RWPE2 (cell line): ENCODE results near the gene IL21R.

ENCODE experiments used
- ATAC-seq: fragments of 200-7000 bp; cut with Tn5 transposase; 3 replicates; pipeline ENCODE4 v1.9.1; 2021; ENCODE audit warnings: low read depth
- DNase-seq: peaks from one replicate; pipeline ENCODE4 v3.0.0-alpha.2; 2020; ENCODE audit warnings: low spot score
- H3K27ac ChIP-seq: fragments of 450-650 bp; 2 replicates; pipeline ENCODE4 v1.5.1; 2017; ENCODE audit warnings: mild to moderate bottlenecking; ENCODE audit not compliant: poor library complexity, severe bottlenecking
- H3K27me3 ChIP-seq: fragments of 250-450 bp; sonication (Bioruptor Pico); 2 replicates; pipeline ENCODE4 v1.5.1; 2021; ENCODE audit warnings: mild to moderate bottlenecking, moderate library complexity; ENCODE audit not compliant: insufficient read depth, poor library complexity, severe bottlenecking
- H3K36me3 ChIP-seq: fragments of 250-450 bp; sonication (Bioruptor Pico); 2 replicates; pipeline ENCODE4 v1.5.1; 2020; ENCODE audit warnings: low read depth, mild to moderate bottlenecking, moderate library complexity
- H3K4me1 ChIP-seq: fragments of 250-450 bp; sonication (Bioruptor Pico); 2 replicates; pipeline ENCODE4 v1.5.1; 2021; ENCODE audit warnings: mild to moderate bottlenecking, moderate library complexity; ENCODE audit not compliant: insufficient read depth, poor library complexity, severe bottlenecking
- H3K4me3 ChIP-seq: fragments of 250-450 bp; sonication (Bioruptor Pico); 2 replicates; pipeline ENCODE4 v1.5.1; 2021; ENCODE audit warnings: mild to moderate bottlenecking, moderate library complexity; ENCODE audit not compliant: severe bottlenecking
- H3K9me3 ChIP-seq: fragments of 250-450 bp; sonication (Bioruptor Pico); 2 replicates; pipeline ENCODE4 v1.5.1; 2021; ENCODE audit warnings: mild to moderate bottlenecking, moderate library complexity; ENCODE audit not compliant: severe bottlenecking
- TF ChIP-seq, protein P1 (sequence below): fragments of 450-650 bp; IDR thresholded peaks from one replicate; pipeline ENCODE4 v1.5.1; 2017; ENCODE audit warnings: mild to moderate bottlenecking, moderate library complexity; ENCODE audit not compliant: poor library complexity, severe bottlenecking

Gene IL21R

DNA sequence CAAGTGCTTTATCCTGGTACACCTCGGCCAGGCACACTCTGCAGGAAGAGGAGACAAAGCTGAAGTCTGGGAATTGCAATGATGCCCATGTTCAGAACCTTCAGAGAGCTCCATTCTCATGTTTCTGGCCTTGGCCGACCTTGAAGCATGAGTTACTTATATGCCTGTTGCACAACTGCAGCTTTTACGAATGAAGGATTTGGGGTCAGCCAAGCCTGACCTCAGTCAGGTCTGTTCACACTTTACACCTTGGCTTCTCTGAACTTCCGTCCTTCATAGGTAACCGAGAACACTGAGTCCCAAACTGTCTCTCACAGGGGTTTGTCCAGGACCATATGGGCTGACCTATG lies 81.1 kb downstream of the IL21R start:
- no peak overlapping the region for H3K27ac ChIP-seq
- H3K4me1 ChIP-seq, result no peaks in the 10 kb centered on the region
- DNase-seq (no peak), ATAC-seq (no peak)
- TF ChIP-seq, protein P1, sequence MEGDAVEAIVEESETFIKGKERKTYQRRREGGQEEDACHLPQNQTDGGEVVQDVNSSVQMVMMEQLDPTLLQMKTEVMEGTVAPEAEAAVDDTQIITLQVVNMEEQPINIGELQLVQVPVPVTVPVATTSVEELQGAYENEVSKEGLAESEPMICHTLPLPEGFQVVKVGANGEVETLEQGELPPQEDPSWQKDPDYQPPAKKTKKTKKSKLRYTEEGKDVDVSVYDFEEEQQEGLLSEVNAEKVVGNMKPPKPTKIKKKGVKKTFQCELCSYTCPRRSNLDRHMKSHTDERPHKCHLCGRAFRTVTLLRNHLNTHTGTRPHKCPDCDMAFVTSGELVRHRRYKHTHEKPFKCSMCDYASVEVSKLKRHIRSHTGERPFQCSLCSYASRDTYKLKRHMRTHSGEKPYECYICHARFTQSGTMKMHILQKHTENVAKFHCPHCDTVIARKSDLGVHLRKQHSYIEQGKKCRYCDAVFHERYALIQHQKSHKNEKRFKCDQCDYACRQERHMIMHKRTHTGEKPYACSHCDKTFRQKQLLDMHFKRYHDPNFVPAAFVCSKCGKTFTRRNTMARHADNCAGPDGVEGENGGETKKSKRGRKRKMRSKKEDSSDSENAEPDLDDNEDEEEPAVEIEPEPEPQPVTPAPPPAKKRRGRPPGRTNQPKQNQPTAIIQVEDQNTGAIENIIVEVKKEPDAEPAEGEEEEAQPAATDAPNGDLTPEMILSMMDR, result no peak
- H3K27me3 ChIP-seq, result no peaks in the 10 kb centered on the region
- no peaks in the 10 kb centered on the region for H3K9me3 ChIP-seq
- H3K36me3 ChIP-seq, result peaks cover 80% of the 10 kb centered on the region
- H3K4me3 ChIP-seq, result no peak overlapping the region

DNA sequence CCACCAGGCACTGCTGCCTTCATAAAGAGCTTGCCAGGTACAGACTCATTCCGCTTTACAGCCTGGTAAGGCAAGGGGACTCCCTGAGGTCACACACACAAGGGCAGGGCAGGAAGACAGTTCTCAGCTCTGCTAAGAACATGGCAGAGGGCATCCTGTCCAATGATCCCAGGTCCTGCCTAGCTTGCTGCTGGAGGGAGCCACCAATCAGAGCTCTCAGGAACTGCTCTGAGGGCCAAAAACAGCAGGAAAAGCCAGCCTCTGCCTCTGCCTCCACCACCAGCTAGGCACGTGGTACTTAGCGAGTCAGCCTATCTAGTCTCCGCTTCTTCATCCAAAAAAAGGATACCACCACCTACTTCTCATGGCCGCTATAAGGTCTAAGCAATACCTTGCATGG lies 81.7 kb downstream of the IL21R start:
- no peak for DNase-seq
- ATAC-seq, result no peak
- Histone ChIP-seq H3K36me3 (peaks cover 80% of the 10 kb centered on the region), H3K27ac (no peak overlapping the region), H3K27me3 (no peaks in the 10 kb centered on the region), H3K4me3 (no peak overlapping the region), H3K4me1 (no peaks in the 10 kb centered on the region), H3K9me3 (no peaks in the 10 kb centered on the region)
- TF ChIP-seq, protein P1, result no peak

DNA sequence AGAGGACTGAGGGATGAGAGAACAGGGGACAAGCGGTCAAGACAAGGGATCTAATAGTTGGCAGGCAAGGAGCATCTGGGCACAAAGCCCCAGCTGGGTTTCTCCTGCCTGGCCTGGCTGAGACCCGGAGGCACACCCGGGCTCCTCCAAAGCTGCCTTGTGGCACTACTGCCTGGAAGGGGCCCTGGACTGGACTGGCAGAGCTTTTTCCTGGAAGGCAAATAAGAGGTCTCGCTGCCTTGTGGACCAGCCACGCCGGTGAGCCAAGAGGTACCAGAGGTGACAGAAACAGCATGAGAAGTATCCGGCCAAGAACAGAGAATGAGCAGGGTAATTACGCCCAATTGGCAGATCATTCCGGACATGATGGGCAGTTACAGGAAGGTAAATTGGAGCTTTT lies 83.2 kb downstream of the IL21R start:
- DNase-seq, result no peak
- Histone ChIP-seq H3K9me3 (no peaks in the 10 kb centered on the region), H3K27me3 (no peaks in the 10 kb centered on the region), H3K36me3 (peaks cover 80% of the 10 kb centered on the region), H3K4me3 (no peak overlapping the region), H3K4me1 (no peaks in the 10 kb centered on the region), H3K27ac (no peak overlapping the region)
- ATAC-seq, result no peak
- TF ChIP-seq, protein P1, result no peak

DNA sequence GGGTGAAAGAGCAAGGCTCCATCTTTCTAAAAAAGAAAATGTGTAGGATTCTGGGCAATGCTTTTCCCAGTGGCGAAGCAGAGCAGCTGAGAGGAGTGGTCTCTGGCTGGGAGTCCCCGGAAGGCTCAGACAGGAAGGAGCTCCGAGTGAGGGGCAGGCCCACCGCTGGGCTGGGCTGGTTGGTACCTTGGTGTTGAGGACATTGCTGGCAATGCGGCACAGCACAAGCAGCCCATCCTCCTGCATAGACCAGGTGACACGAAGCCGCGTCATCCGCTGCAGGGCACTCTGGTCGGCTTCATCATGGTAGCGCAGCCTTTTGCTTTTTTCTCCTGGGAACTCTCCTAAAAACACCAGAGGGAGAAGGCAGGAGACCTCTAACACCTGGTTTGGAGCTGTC lies 83.8 kb downstream of the IL21R start:
- TF ChIP-seq, protein P1, result no peak
- no peak for DNase-seq
- Histone ChIP-seq H3K4me1 (no peaks in the 10 kb centered on the region), H3K27me3 (no peaks in the 10 kb centered on the region), H3K27ac (no peak overlapping the region), H3K36me3 (peaks cover 83% of the 10 kb centered on the region), H3K4me3 (no peak overlapping the region), H3K9me3 (no peaks in the 10 kb centered on the region)
- no peak for ATAC-seq

DNA sequence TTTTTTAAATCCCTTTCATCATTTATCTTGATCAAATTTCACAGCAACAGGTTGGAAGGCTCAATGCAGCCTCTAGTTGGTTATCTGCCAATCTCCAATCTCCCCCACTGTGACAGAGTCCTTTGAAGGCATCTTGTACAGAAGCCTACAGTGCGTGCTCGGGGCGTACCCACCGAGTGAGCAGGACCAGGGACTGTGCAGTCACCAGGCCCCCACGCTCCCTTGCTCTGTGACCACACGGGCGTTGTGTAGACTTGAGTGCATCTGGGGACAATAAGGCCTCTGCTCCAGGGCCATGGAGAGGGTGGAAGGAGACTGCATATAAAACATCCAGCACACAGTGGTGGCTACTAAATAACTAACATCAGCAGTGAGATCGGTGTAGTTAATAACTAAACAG lies 84.4 kb downstream of the IL21R start:
- no peaks in the 10 kb centered on the region for H3K4me1 ChIP-seq
- TF ChIP-seq, protein P1, result no peak

More for the DNA sequence above, 84.4 kb downstream of the IL21R start:
- peaks cover 86% of the 10 kb centered on the region for H3K36me3 ChIP-seq
- H3K27ac ChIP-seq, result no peak overlapping the region
- DNase-seq (no peak), ATAC-seq (no peak)
- no peaks in the 10 kb centered on the region for H3K9me3 ChIP-seq
- H3K4me3 ChIP-seq, result no peak overlapping the region
- H3K27me3 ChIP-seq, result no peaks in the 10 kb centered on the region
